SIG-M5 (cell line): ENCODE measurements around the gene NFILZ.

Source experiments
- DNase-seq: peaks from one replicate; lab custom pipeline; 2025; lab: John Stamatoyannopoulos, UW

NFILZ gene

GRCh38 chr19:8629996-8630683 lies at the start of gene NFILZ:
NFILZ (plus strand) TSS chr19:8630633; CDS start chr19:8676766, 46,133 bp downstream.
- DNase-seq = no peak

- no peak for DNase-seq
Observed at GRCh38 chr19:8580710-8581281, 49.6 kb upstream of the NFILZ start.

- DNase-seq = no peak
Observed at GRCh38 chr19:8584965-8585893, 45.2 kb upstream of the NFILZ start.

- DNase-seq = no peak
Observed at GRCh38 chr19:8585894-8586750, 44.3 kb upstream of the NFILZ start.

- DNase-seq = no peak
Observed at GRCh38 chr19:8589177-8589714, 41.2 kb upstream of the NFILZ start.

- no peak for DNase-seq
Observed at GRCh38 chr19:8592231-8593009, 38.0 kb upstream of the NFILZ start.

GRCh38 chr19:8593931-8594330 lies 36.5 kb upstream of the NFILZ start:
- DNase-seq = no peak

GRCh38 chr19:8595651-8596050 lies 34.8 kb upstream of the NFILZ start:
- DNase-seq = no peak

- DNase-seq = no peak
Observed at GRCh38 chr19:8596168-8596567, 34.3 kb upstream of the NFILZ start.

- no peak for DNase-seq
Observed at GRCh38 chr19:8600064-8600463, 30.4 kb upstream of the NFILZ start.

- DNase-seq = no peak
Observed at GRCh38 chr19:8600816-8601215, 29.6 kb upstream of the NFILZ start.

- no peak for DNase-seq
Observed at GRCh38 chr19:8601796-8602195, 28.6 kb upstream of the NFILZ start.

- DNase-seq = no peak
Observed at GRCh38 chr19:8605514-8605913, 24.9 kb upstream of the NFILZ start.

- no peak for DNase-seq
Observed at GRCh38 chr19:8607386-8607785, 23.0 kb upstream of the NFILZ start.

GRCh38 chr19:8608941-8609278 lies 21.5 kb upstream of the NFILZ start:
- DNase-seq = no peak

- DNase-seq = no peak
Observed at GRCh38 chr19:8609279-8610040, 21.0 kb upstream of the NFILZ start.

- DNase-seq = no peak
Observed at GRCh38 chr19:8610041-8610935, 20.1 kb upstream of the NFILZ start, which contains the start of gene ADAMTS10. ADAMTS10 (minus strand) TSS chr19:8610715; CDS start chr19:8605710, 5,005 bp downstream.

GRCh38 chr19:8610936-8611300 lies 19.5 kb upstream of the NFILZ start:
- DNase-seq = no peak

- no peak for DNase-seq
Observed at GRCh38 chr19:8611391-8611876, 19.0 kb upstream of the NFILZ start.
